B cell (primary cell): ENCODE results near the gene LYRM1.

Source experiments
- CTCF ChIP-seq: fragments of 200-600 bp; IDR thresholded peaks from one replicate; pipeline ENCODE4 v1.8.0; 2022; ENCODE audit warnings: antibody characterized with exemption, mild to moderate bottlenecking
- EZH2 ChIP-seq: IDR thresholded peaks from 2 replicates; pipeline ENCODE4 v1.6.1; 2012; ENCODE audit warnings: borderline replicate concordance, low read depth, mild to moderate bottlenecking, moderate library complexity, low read length; ENCODE audit not compliant: insufficient read depth, poor library complexity, severe bottlenecking

DNA sequence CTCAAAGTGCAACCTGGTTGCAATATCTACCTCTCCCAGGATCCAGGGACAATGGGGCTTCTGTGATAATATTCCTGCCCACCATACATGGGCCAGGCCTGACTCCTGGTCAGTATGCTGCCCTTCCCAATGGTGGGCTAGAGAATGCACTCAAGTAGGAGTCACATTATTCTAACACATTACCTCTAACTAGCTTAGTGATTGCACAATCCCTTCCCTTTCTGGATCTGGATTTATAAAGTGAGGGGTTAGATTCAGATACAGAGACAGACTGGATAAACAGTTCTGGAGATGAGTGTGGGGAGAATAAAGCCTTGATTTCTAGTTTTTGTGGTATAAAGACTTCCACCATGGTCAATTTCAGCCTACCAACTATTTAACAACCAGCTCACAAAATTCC is 33.0 kb downstream of the LYRM1 start:
- TF ChIP-seq CTCF (no peak), EZH2 (no peak)
